ENCODE measurements around the gene SLC7A14. TPM values are rescaled to one million over a fixed set of nuclear protein-coding genes. Genes with fewer than 3 reads are reported as not detected.

Gene SLC7A14
- total and polyA plus RNA-seq, 10 of the 15 experiments (the other 5 are each of a cell fraction or from before 2014, with no cell fraction given) = not detected

GRCh38 chr3:170608475-170608874 lies 22.6 kb upstream of the SLC7A14 start:
- POLR2A ChIA-PET = no interaction called here
- Histone ChIP-seq H4K20me1 (ENCODE audit: control insufficient read depth, insufficient read depth) (no peaks in the 10 kb centered on the region), H3K79me2 (ENCODE audit: control insufficient read depth, insufficient read depth, low read length) (no peaks in the 10 kb centered on the region), H3K27ac (ENCODE audit: control insufficient read depth, insufficient read depth) (no peak overlapping the region), H3K4me1 (ENCODE audit: control insufficient read depth, insufficient read depth, low read length) (no peaks in the 10 kb centered on the region), H3K4me2 (ENCODE audit: control insufficient read depth, insufficient read depth) (no peak overlapping the region), H3K36me3 (ENCODE audit: control insufficient read depth in 2 of 2, insufficient read depth in 2 of 2, low read length in 1 of 2) (no peaks in the 10 kb centered on the region), H2AFZ (ENCODE audit: control insufficient read depth, low read depth, low read length) (no peak overlapping the region), H3K9me3 (replicated peaks; ENCODE audit: control insufficient read depth, insufficient read depth, low read length) (no peaks in the 10 kb centered on the region), H3K27me3 (replicated peaks in 1 of 2; ENCODE audit: control insufficient read depth in 2 of 2, insufficient read depth in 2 of 2, low read length in 1 of 2) (no peaks in the 10 kb centered on the region; a peak in 1 of 4 replicates), H3K9ac (ENCODE audit: control insufficient read depth, insufficient read depth, low read length) (no peak overlapping the region), H3K4me3 (no peak overlapping the region)
- intact Hi-C loops (cut with micrococcal nuclease; ENCODE audit: unreplicated experiment) = no loop called here
- CTCF ChIA-PET = no interaction called here
- RAD21 ChIA-PET (ENCODE audit: unreplicated experiment) = no interaction called here
- DNase-seq (ENCODE audit: low read depth, low spot score) = no peak
- TF ChIP-seq EGR1 (IDR thresholded peaks at IDR 0.05; ENCODE audit: borderline replicate concordance in 1 of 2, low read depth in 2 of 2, low read length in 2 of 2) = no peak
- in situ Hi-C loops (cut with MboI) = no loop called here
- no peak for ATAC-seq
- 0% methylated on average over 1 of the region's 1 CpG for WGBS (ENCODE audit: insufficient coverage, insufficient replicate concordance, low lambda C conversion rate, missing lambda C conversion rate)
- BruUV-seq (replicated peaks) = no TSS peak
- no peak for FAIRE-seq
- SMC1A ChIA-PET (ENCODE audit: uncharacterized antibody, unreplicated experiment) = interaction anchor here (0.6 to 1.6 kb wide), 2 partner anchors 10 to 229 kb away, joined by 3 to 4 read pairs; no protein-coding TSS in a partner anchor

GRCh38 chr3:170606675-170607074 lies 20.8 kb upstream of the SLC7A14 start:
- DNase-seq (ENCODE audit: low read depth, low spot score) = no peak
- no peak overlapping the region for H2AFZ ChIP-seq (ENCODE audit: control insufficient read depth, low read depth, low read length)
- H3K4me2 ChIP-seq (ENCODE audit: control insufficient read depth, insufficient read depth) = no peak overlapping the region
- intact Hi-C loops (cut with micrococcal nuclease; ENCODE audit: unreplicated experiment) (no loop called here), in situ Hi-C loops (cut with MboI) (no loop called here)
- RAD21 ChIA-PET (ENCODE audit: unreplicated experiment) = no interaction called here
- no peaks in the 10 kb centered on the region for H3K36me3 ChIP-seq (ENCODE audit: control insufficient read depth in 2 of 2, insufficient read depth in 2 of 2, low read length in 1 of 2)
- no peak overlapping the region for H3K4me3 ChIP-seq
- no peaks in the 10 kb centered on the region for H3K9me3 ChIP-seq (replicated peaks; ENCODE audit: control insufficient read depth, insufficient read depth, low read length)
- SMC1A ChIA-PET (ENCODE audit: uncharacterized antibody, unreplicated experiment) = interaction anchor here (1.3 kb wide), 1 partner anchor 31 kb away, joined by 5 read pairs; no protein-coding TSS in a partner anchor
- H3K27ac ChIP-seq (ENCODE audit: control insufficient read depth, insufficient read depth) = no peak overlapping the region
- BruUV-seq (replicated peaks) = no TSS peak
- no peak for ATAC-seq
- FAIRE-seq = no peak
- H4K20me1 ChIP-seq (ENCODE audit: control insufficient read depth, insufficient read depth) = no peaks in the 10 kb centered on the region
- CTCF ChIA-PET = interaction anchor here (0.6 to 1.4 kb wide), 5 partner anchors 8 to 209 kb away, joined by 3 read pairs; no protein-coding TSS in a partner anchor
- POLR2A ChIA-PET = no interaction called here
- no peaks in the 10 kb centered on the region for H3K4me1 ChIP-seq (ENCODE audit: control insufficient read depth, insufficient read depth, low read length)
- no peaks in the 10 kb centered on the region; a peak in 1 of 4 replicates for H3K27me3 ChIP-seq (replicated peaks in 1 of 2; ENCODE audit: control insufficient read depth in 2 of 2, insufficient read depth in 2 of 2, low read length in 1 of 2)
- no peak overlapping the region for H3K9ac ChIP-seq (ENCODE audit: control insufficient read depth, insufficient read depth, low read length)
- no peak for TF ChIP-seq NFXL1 (IDR thresholded peaks at IDR 0.05; ENCODE audit: borderline replicate concordance)
- no peak for TF ChIP-seq IRF3 (IDR thresholded peaks at IDR 0.05)
- no peak for TF ChIP-seq MAX (IDR thresholded peaks at IDR 0.05; ENCODE audit: low read depth, low read length)
- TF ChIP-seq EP300 (IDR thresholded peaks at IDR 0.05; ENCODE audit: borderline replicate concordance in 1 of 2, control insufficient read depth in 1 of 2, low read depth in 2 of 2, low read length in 2 of 2) = no peak
- TF ChIP-seq NBN (IDR thresholded peaks at IDR 0.05) = no peak
- TF ChIP-seq MXI1 (IDR thresholded peaks at IDR 0.05; ENCODE audit: low read depth, low read length) = no peak
- no peak for TF ChIP-seq USF2 (IDR thresholded peaks at IDR 0.05; ENCODE audit: borderline replicate concordance, low read depth, low read length)
- TF ChIP-seq CHD4 (IDR thresholded peaks at IDR 0.05) = no peak
- 18% methylated on average over 3 of the region's 3 CpGs for WGBS (ENCODE audit: insufficient coverage, insufficient replicate concordance, low lambda C conversion rate, missing lambda C conversion rate)
- no peaks in the 10 kb centered on the region for H3K79me2 ChIP-seq (ENCODE audit: control insufficient read depth, insufficient read depth, low read length)
